ENCODE measurements around the gene ADCY3.

The ADCY3 gene

DNA sequence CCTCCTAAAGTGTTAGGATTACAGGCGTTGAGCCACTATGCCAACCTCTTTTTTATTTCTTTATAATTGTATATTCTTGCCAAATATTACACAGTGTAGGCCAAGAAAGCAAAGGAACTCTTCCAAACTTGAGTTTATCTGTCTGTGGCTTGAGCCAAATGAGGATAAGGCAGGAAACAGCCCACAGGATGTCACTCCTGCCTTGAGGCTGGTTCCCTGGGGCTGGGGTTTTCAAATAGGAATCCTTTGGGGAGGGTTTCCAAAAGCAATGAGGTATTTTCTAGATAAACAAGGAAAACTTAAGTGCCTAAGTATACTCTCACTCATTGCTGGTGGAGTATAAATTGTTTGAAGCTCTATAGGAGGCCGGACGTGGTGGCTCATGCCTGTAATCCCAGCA lies 56.4 kb downstream of the ADCY3 start:
- TF ChIP-seq EGR1 (IDR thresholded peaks at IDR 0.05) = no peak
- TF ChIP-seq FOXM1 (IDR thresholded peaks at IDR 0.05; ENCODE audit: borderline replicate concordance, low read depth) = no peak
- no peak for TF ChIP-seq CREB1 (IDR thresholded peaks at IDR 0.05; ENCODE audit: low read depth)
- no peak for TF ChIP-seq ZBTB7A (IDR thresholded peaks at IDR 0.05; ENCODE audit: low read depth)
- TF ChIP-seq NFIC (IDR thresholded peaks at IDR 0.05) = no peak
- TF ChIP-seq, protein P1, sequence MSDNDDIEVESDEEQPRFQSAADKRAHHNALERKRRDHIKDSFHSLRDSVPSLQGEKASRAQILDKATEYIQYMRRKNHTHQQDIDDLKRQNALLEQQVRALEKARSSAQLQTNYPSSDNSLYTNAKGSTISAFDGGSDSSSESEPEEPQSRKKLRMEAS (IDR thresholded peaks at IDR 0.05) = no peak
- no peak for TF ChIP-seq EP300 (IDR thresholded peaks at IDR 0.05; ENCODE audit: borderline replicate concordance)
- no peak for TF ChIP-seq TCF12 (IDR thresholded peaks at IDR 0.05; ENCODE audit: low read depth)
- TF ChIP-seq TAF1 (IDR thresholded peaks at IDR 0.05; ENCODE audit: low read depth) = no peak
- TF ChIP-seq, protein P2, sequence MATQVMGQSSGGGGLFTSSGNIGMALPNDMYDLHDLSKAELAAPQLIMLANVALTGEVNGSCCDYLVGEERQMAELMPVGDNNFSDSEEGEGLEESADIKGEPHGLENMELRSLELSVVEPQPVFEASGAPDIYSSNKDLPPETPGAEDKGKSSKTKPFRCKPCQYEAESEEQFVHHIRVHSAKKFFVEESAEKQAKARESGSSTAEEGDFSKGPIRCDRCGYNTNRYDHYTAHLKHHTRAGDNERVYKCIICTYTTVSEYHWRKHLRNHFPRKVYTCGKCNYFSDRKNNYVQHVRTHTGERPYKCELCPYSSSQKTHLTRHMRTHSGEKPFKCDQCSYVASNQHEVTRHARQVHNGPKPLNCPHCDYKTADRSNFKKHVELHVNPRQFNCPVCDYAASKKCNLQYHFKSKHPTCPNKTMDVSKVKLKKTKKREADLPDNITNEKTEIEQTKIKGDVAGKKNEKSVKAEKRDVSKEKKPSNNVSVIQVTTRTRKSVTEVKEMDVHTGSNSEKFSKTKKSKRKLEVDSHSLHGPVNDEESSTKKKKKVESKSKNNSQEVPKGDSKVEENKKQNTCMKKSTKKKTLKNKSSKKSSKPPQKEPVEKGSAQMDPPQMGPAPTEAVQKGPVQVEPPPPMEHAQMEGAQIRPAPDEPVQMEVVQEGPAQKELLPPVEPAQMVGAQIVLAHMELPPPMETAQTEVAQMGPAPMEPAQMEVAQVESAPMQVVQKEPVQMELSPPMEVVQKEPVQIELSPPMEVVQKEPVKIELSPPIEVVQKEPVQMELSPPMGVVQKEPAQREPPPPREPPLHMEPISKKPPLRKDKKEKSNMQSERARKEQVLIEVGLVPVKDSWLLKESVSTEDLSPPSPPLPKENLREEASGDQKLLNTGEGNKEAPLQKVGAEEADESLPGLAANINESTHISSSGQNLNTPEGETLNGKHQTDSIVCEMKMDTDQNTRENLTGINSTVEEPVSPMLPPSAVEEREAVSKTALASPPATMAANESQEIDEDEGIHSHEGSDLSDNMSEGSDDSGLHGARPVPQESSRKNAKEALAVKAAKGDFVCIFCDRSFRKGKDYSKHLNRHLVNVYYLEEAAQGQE (IDR thresholded peaks at IDR 0.05; ENCODE audit: low read depth) = no peak
- TF ChIP-seq CEBPB (IDR thresholded peaks at IDR 0.05) = no peak
- no peak for TF ChIP-seq RAD21 (IDR thresholded peaks at IDR 0.05; ENCODE audit: low read depth)
- TF ChIP-seq YY1 (IDR thresholded peaks at IDR 0.05; ENCODE audit: low read depth) = no peak
- no peak for TF ChIP-seq TEAD4 (IDR thresholded peaks at IDR 0.05)
- TF ChIP-seq, protein P3, sequence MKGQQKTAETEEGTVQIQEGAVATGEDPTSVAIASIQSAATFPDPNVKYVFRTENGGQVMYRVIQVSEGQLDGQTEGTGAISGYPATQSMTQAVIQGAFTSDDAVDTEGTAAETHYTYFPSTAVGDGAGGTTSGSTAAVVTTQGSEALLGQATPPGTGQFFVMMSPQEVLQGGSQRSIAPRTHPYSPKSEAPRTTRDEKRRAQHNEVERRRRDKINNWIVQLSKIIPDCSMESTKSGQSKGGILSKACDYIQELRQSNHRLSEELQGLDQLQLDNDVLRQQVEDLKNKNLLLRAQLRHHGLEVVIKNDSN (IDR thresholded peaks at IDR 0.05) = no peak

DNA sequence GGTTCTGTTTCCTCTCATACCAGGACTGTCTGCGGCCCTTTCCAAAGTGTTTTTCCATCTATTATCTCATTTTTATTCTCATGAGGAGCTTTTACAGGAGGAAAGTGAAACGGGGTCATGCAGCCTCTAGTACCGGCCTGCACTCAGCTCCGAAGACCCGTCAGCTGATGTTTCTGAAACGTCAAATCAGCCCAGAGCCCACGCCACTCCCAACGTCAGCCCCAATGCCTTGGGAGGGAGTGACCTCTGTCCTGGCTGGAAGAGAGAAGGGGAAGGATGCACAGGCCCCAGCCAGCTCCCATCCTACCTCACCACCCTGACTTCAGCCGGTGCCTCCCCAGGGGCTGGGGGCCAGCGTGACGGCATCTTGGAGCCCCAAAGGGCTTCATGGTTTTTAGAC lies 58.5 kb downstream of the ADCY3 start:
- TF ChIP-seq CREB1 (IDR thresholded peaks at IDR 0.05; ENCODE audit: low read depth) (no peak), FOXM1 (IDR thresholded peaks at IDR 0.05; ENCODE audit: borderline replicate concordance, low read depth) (no peak)

DNA sequence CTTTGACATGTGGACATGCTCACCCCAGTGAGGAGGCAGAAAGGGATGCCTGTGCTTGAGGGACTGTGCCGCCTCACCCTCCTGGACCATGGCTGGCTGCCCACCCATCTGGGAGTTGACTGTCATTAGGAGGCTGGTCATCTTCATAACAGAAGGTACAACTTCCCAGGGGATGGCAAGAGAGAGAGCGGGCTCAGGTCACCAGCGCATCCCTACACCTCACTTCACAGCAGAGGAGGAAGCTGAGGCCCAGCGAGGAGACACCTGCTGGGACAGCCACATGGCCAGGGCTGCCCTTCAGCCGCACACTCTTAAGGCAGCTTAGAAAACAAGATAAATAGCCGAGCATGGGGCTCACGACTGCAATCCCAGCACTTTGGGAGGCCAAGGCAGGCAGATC lies 59.4 kb downstream of the ADCY3 start:
- TF ChIP-seq EGR1 (IDR thresholded peaks at IDR 0.05) (no peak), ZBTB7A (IDR thresholded peaks at IDR 0.05; ENCODE audit: low read depth) (no peak), EP300 (IDR thresholded peaks at IDR 0.05; ENCODE audit: borderline replicate concordance) (no peak), CREB1 (IDR thresholded peaks at IDR 0.05; ENCODE audit: low read depth) (no peak)
- TF ChIP-seq, protein P1 (IDR thresholded peaks at IDR 0.05) = no peak

DNA sequence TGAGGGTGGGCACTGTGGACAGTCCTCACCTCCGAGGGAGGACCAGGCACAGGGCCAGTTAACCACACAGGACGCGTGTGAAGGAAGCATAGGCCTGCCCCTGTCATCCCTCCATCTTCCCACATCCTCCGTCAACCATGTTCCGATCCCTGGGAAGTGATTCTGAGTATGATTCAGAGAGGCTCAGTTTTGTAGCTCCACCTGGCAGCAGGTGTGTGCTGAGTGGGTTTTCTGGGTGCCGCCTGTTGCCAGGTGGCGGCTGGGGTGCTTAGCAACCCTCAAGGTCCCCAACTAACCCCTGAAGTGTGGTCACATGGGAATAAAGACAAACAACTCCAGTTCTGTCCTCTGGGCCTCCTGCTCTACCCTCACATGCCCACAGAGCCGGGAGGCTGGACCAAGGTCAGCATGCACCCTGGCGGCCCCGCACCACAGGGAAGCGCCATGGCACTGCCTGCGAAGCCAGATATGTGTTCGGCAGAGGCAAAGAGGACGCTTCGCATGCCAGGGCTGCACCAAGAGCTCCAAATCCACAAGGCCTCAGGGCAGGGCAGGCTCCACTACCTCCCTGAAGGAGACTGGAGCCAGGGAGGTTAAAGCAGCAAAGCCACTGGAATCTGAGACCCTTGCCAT lies 60.0 kb downstream of the ADCY3 start:
- no peak for TF ChIP-seq TAF1 (IDR thresholded peaks at IDR 0.05; ENCODE audit: low read depth)
- no peak for TF ChIP-seq TEAD4 (IDR thresholded peaks at IDR 0.05)
- no peak for TF ChIP-seq CEBPB (IDR thresholded peaks at IDR 0.05)
- TF ChIP-seq EGR1 (IDR thresholded peaks at IDR 0.05) = no peak
- no peak for TF ChIP-seq RAD21 (IDR thresholded peaks at IDR 0.05; ENCODE audit: low read depth)
- no peak for TF ChIP-seq NFIC (IDR thresholded peaks at IDR 0.05)
- TF ChIP-seq FOXM1 (IDR thresholded peaks at IDR 0.05; ENCODE audit: borderline replicate concordance, low read depth) = no peak
- TF ChIP-seq CREB1 (IDR thresholded peaks at IDR 0.05; ENCODE audit: low read depth) = no peak
- TF ChIP-seq YY1 (IDR thresholded peaks at IDR 0.05; ENCODE audit: low read depth) = no peak

DNA sequence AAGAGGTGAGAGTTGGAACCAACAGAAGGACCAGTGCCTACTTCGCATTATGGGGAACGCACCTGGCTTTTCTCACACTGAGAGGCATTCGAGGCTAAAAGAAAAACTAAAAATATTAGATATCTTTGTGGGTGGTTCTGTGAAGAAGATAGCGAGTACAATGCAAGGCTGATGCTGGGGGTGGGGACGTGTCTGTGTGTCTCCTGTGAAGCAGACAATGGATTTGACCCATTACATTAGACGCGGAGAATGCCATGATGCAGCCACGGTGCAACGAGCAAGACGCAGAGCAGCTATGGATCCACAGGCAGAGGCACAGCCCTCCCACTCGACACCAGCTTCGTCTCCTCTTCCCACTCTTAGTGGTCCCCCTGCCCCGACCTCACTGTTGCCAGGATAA lies 61.0 kb downstream of the ADCY3 start:
- TF ChIP-seq ZBTB7A (IDR thresholded peaks at IDR 0.05; ENCODE audit: low read depth) (no peak), YY1 (IDR thresholded peaks at IDR 0.05; ENCODE audit: low read depth) (no peak), TAF1 (IDR thresholded peaks at IDR 0.05; ENCODE audit: low read depth) (no peak), TCF12 (IDR thresholded peaks at IDR 0.05; ENCODE audit: low read depth) (no peak), FOXM1 (IDR thresholded peaks at IDR 0.05; ENCODE audit: borderline replicate concordance, low read depth) (no peak)
- TF ChIP-seq, protein P3 (IDR thresholded peaks at IDR 0.05) = no peak
- TF ChIP-seq, protein P2 (IDR thresholded peaks at IDR 0.05; ENCODE audit: low read depth) = no peak

DNA sequence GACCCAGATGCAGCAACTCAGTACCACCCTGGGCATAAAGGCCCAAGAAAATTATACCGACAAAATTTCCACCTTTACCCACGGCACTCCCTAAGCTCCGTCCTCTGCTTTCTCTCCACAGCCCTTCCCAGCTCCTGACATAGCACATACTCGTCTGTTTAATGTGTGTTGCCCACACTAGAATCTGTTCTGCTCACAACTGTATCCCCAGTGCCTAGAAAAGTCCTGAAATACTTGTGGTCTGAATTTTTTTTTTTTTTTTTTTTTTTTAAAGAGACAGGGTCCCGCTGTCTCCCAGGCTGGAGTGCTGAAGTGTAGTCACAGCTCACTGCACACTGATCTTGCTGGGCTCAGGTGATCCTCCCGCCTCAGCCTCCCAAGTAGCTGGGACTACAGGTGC lies 62.3 kb downstream of the ADCY3 start:
- no peak for TF ChIP-seq CEBPB (IDR thresholded peaks at IDR 0.05)
- TF ChIP-seq TAF1 (IDR thresholded peaks at IDR 0.05; ENCODE audit: low read depth) = no peak
- TF ChIP-seq EGR1 (IDR thresholded peaks at IDR 0.05) = no peak
- no peak for TF ChIP-seq YY1 (IDR thresholded peaks at IDR 0.05; ENCODE audit: low read depth)
- no peak for TF ChIP-seq EP300 (IDR thresholded peaks at IDR 0.05; ENCODE audit: borderline replicate concordance)
- TF ChIP-seq, protein P2 (IDR thresholded peaks at IDR 0.05; ENCODE audit: low read depth) = no peak
- no peak for TF ChIP-seq FOXM1 (IDR thresholded peaks at IDR 0.05; ENCODE audit: borderline replicate concordance, low read depth)
- no peak for TF ChIP-seq RAD21 (IDR thresholded peaks at IDR 0.05; ENCODE audit: low read depth)
- no peak for TF ChIP-seq ZBTB7A (IDR thresholded peaks at IDR 0.05; ENCODE audit: low read depth)
- TF ChIP-seq TEAD4 (IDR thresholded peaks at IDR 0.05) = no peak
- no peak for TF ChIP-seq NFIC (IDR thresholded peaks at IDR 0.05)
- no peak for TF ChIP-seq CREB1 (IDR thresholded peaks at IDR 0.05; ENCODE audit: low read depth)
- TF ChIP-seq, protein P3 (IDR thresholded peaks at IDR 0.05) = no peak
- TF ChIP-seq TCF12 (IDR thresholded peaks at IDR 0.05; ENCODE audit: low read depth) = no peak
- TF ChIP-seq, protein P1 (IDR thresholded peaks at IDR 0.05) = no peak
